HG03565 (cell line): ENCODE measurements around the gene PLEKHG3.

ENCODE experiments used
- ATAC-seq: cut with Tn5 transposase; IDR thresholded peaks from one replicate; pipeline ENCODE4 v1.9.1; 2021; ENCODE audit warnings: mild to moderate bottlenecking, moderate library complexity; ENCODE audit not compliant: unreplicated experiment

PLEKHG3 gene

DNA sequence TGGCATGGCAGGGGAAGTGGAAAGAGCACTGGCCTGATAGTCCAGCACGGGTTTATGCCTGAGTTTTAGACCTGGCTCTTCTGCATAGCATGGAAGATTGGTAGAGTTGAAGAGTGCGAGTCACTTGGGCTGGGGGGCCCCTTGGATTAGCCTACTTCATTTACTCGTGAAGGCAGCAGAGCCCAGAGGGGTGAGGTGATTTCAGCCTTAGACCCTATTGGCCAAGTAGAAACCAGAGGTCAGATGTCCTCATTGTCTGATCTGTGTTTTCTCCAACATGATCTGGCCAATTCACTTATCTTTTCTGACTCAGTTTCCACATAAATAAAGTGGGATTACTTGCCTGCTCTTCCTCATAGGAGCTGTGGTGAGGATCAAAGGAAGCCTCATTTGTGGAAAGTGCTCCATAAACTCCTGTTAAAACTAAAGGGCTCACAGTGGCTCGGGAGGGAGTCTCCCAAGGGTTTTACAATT is 1.9 kb downstream of the PLEKHG3 start:
- no peak for ATAC-seq

DNA sequence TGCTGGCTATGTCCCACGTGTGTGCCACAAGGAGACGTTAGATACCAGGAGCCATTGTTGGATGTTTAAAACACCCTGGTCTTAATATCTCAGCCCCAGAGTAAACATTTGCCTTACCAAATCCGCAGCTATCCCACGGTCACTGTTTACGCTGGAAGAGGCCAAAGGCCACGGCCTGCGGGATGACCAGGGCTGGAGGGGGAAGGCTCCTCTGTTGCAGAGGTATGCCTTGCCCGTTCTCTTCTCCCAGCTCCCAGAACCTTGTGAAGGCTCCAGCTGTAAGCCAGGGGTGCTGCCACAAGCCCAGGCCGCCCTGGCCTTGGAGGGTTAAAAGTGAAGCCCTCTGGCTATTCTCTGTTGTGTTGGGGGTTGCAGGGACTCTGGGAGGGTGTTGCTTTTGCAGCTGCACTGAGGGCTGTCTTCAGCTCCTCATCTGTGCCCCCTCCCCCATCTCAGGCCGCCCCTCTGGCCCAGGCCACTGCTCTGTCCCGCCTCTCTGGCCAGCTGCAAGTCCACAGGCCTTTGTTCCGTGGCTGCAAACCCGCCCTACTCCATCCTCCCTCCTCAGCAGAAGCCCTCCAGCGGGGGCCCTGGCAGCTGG is 2.5 kb downstream of the PLEKHG3 start:
- no peak for ATAC-seq

DNA sequence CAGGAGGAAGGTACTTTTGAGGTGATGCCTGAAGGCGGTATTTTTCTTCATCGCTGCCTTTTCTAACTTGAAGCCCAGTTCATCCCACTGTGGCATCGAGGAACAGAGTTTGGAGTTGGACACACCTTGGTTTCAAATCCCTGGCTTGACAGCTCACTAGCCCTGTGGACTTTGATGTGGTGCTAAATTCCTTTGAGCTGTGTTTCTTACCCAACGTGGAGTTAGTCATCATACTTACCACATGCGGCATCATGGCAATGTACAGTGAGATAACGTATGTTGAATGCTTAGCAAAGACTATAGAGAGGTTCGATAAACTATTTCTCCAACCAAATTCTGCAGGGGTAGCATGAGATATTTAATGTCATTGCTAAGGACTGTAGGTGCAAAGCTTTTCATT is 3.4 kb downstream of the PLEKHG3 start:
- ATAC-seq: no peak

DNA sequence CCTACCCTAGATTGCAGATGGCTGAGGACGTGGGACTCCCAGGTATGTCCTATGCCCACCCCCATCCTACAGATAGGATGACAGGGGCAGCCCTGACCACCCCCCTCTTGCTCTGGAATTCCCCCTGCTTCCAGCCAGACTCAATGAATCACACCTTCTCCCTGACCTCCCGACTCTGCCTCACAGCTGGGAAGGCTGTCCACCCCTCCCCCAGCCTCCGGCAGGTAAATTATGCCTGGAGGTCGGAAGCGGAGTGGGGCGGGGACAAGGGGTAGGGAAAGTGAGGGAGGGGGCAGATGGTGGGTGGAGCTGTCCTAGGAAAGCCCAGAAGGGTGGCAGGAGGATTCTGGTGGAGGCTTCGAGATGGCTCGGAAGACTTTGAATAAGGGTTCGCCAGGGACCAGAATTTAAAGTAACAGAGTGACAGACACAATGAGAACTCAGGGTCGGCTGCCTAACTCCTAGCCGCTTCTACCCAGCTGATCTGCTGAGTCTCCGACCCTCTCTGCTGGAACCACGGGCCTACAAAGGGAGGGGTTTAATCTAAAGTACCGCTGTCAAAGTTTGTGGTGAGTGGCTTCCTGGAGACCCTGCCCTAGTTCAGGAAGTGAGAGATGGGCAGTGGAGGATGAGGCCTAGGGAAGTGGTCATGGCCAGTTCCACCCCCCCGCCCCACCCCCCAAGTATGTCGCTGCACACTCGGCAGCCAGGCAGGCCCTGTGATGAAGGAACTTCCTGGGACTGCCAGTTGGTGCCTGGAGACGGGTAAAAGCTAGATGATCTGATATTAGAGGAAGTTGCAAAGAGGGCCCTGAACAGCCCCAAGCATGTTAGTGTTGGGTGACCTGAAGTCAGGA is 4.2 kb downstream of the PLEKHG3 start:
- ATAC-seq: no peak

DNA sequence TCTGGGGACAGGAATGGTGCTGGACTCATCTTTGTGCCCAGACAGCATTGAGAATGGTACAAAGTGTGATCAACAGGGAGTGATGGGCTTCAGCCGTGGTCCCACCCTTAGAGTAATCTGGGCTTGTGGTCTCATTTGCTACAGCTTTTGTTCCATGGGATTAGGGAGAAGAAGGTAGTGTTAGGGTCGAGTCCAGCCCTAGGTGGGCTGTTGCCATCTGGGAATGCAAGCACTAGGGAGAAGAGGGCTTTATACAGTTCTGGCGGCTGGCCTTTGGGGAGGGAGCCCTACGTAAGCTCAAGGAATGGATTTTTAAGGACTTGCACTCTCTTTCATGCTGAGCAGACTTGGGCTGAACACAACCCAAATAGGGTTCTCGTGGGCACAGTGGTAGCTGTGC is 4.9 kb downstream of the PLEKHG3 start:
- ATAC-seq: no peak

DNA sequence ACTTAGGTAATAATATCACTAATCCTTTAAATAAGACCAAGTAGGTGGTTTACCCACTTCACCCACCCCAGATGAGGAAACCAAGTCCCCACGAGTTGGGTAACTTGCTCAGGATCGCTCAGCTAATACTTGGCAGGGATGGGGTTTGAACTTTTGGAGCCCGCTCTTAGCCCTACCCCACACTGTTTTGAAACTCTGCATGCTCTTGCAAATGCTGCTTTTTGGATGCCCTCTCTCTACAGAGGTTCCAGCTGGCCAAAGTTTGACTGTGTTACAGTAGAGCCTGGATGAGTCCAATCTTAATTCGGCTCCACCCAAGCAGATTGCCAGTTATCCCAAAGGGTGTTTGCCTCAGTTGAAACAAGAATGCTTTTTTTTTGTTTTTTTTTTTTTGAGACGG is 6.8 kb downstream of the PLEKHG3 start:
- ATAC-seq: no peak

DNA sequence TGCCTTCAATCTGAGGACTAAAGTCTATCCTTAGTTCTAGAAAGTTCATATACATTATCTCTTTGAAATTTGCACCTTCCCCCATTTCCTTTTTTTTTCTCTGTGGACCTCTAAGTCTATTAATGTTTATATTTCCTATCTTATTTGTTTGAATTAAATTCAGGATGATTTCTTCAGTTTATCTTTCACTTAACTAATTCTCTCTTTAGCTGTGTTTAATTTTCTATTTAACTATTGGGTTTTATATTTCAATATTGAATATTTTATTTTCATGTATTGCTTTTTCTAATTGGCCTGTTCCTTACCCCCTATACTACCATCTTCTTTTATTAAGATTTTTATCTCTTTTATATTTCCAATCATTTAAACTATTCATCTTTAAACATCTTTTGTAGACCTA is 9.5 kb downstream of the PLEKHG3 start:
- no peak for ATAC-seq

DNA sequence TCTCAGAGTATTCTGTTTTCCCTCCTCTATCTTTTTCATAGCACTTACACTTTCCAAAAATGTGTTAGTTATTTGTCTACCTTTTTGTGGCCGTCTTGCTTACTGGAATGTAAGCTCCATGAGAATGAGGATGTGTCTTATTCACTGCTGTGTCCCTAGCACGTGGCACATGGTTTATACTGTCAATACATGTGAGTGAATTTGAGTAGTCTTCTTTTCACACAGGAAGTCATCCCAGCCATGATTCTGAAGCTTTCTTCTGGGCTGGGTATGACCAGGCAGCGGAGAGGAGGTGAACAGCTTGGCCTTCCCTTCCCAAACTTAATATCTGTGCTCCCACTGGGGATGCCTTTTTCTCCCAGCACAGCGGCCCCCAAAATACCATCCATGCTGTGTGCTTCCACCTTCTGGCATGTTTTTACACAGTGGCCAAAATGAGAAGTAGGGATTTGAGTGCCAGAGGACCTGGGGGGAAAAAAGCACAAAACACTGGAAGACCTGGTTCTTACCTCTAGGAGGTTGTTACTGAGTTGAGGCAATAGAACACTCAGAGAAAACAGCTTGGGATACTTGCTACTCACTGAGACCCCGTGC is 10.3 kb downstream of the PLEKHG3 start:
- ATAC-seq: no peak

DNA sequence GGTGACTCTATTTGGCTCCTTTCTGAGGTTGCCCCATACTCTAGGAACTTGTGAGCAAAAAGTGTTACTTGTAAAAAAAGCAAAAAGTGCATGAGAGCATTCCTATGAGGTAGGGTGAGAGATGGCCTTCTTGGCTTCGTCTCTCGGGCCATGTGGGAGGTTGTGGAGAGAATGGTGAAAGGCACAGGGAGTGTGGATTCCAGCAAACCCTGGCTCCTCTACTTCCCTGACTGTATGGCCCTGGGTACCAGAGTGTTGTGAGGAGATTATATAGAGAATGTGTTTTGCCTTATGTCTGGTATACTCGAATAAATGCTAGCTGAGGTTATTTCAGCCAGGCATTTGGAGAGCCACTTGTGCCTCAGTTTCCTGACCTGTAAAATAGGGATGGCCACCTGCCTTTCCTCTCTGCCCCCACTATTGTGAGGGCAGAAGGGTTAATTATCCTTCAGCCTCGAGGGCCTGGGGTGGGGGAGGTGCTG is 11.0 kb downstream of the PLEKHG3 start:
- no peak for ATAC-seq

DNA sequence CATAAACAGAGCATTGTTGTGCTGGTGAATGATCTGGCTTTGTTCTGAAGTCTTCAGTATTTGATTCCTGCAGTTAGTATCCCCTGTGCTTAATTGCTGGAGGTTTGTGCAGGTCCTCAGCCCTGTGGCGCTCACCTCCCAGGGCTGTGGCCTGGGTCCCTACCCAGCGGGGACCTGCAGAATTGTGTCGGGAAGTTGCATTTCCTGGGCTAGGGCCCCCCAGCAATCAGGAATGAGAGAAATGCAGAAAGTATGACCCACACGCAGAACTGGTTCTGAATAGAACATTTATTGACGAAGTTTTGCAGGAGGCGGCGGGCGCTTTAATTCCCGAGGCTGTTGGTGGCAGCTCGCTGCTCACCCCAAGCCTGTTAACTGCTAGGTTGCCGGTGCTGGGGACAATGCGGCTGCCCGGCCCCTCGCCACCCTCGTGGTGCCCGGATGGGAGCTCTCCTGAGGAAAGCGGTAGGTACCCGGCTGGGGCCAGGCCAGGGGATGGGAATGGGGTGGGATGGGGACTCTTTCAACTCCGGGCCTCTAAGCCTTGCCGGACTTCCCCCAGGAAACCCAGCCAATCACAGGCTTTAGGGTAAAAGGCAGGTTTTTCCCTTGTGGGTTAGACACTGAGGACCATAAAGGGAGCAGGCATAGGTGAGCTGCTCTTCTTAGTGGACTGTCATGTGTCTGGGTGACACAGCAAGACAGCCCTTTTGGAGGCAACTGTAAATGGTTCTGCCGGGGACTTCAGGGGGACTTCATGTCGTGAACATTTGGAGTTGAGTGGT is 11.6 kb downstream of the PLEKHG3 start:
- ATAC-seq: no peak

DNA sequence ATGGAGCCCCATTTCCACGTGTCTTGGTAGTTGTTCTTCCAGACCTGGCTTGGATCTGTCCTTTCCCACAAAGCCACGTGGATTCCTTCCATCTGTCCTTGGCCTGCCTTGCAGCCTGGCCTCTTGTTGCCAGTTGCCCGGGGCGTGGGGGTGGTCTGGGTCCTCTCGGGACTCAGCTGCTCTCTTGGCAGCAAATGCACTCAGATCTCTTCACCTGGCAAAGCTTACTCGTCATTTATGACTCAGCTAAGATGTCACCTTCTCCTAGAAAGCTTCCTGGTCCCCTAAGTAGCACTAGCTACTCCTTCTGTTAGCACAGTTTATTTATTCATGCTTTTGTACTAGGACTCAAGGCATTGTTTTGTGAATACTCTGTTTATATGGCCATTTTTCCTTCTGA is 13.6 kb downstream of the PLEKHG3 start:
- ATAC-seq: no peak

DNA sequence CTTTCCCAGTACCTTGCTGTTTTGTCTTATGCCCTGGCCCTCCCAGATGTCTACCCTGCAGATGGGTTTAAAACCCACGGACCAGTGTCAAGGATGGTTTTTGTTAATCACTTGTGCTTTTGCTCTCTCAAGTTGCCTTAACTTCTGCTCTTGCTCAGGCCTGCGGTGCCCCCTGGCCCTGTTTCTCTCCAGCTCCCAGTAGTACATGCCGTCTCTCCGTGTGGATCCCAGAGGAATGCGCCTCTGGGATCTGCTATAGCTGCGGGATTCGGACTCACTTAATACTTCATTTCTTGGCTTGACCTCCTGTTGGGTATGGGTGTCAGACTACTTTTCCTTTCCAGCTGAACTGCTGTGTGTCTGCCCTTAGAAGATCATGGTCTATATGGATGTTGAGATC is 14.5 kb downstream of the PLEKHG3 start:
- ATAC-seq: no peak

DNA sequence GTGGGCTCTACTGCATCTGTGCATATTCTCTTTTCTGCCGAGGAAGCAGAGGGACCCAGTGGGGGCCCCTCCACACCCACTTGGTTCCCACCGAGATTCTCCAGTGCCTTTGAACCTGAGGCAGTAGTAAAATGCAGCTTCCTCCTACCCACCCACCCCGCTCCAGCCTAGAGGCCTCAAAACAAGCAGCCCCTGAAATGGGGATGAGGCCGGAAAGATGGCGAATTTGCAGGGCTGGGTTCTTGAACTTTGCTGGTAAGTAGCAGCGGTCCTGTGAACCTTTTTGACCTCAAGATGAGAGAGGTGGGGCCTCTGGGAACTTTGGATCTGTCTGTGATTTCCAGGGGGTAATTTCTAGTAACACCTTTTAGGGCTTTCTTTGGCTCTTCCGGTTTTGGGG is 15.4 kb downstream of the PLEKHG3 start:
- no peak for ATAC-seq

DNA sequence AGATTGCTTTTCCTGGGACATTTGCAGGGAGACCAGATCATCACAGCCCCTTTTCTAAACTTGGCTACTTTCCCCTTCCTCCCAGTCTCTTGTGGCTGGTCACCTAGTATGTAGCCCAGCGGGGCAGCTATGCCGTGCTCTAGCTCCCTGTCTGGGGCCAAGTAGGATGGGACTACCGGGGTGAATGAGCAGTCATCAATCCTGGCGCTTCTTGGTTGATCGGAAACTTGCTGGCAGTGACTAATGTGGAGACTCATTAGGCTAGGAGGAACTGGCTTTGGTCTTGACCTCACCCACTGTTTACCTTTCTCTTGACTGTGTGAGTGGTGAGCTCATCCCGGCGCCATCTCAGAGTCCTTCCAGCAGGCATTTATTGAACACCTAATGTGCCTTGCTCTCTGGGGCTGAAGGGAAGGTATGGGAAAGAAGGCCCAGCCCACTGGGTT is 15.9 kb downstream of the PLEKHG3 start:
- ATAC-seq: no peak

DNA sequence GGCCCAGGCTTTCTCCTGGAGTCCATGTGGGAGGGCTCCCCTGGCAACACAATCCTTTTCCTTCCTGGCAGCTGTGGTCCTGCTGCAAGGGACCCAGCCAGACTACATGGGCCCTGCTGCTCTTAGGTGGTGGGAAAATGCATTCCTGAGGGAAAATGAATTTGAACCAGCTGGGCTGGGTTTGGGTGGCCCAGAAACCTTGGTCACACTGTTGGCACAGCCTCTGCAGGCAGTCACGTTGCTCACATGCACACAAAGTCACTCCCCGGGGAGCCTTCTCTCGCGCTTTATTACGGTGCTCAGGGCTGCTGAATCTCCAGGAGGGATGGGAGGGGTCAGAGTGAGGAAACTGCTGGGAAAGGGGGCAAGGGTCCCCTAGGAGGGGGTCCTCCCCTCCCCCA is 17.2 kb downstream of the PLEKHG3 start:
- ATAC-seq: no peak

DNA sequence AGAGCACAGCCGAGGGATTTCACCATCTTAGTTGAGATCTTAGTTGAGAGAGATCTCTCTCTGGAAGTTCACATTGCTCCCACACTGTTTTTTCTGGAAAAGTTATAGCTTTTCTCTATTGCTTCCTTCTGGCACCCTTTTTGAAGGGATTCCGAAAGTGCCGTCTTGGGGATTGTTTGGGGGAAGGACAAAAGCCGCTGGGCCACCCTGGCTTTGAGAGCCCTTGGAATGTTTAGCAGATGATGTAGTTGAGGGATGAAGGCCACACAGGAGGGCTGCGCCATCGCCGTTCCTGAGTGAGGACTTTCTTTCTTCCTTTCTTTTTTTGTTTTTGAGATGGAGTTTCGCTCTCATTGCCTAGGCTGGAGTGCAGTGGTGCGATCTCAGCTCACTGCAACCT is 17.7 kb downstream of the PLEKHG3 start:
- ATAC-seq: no peak

DNA sequence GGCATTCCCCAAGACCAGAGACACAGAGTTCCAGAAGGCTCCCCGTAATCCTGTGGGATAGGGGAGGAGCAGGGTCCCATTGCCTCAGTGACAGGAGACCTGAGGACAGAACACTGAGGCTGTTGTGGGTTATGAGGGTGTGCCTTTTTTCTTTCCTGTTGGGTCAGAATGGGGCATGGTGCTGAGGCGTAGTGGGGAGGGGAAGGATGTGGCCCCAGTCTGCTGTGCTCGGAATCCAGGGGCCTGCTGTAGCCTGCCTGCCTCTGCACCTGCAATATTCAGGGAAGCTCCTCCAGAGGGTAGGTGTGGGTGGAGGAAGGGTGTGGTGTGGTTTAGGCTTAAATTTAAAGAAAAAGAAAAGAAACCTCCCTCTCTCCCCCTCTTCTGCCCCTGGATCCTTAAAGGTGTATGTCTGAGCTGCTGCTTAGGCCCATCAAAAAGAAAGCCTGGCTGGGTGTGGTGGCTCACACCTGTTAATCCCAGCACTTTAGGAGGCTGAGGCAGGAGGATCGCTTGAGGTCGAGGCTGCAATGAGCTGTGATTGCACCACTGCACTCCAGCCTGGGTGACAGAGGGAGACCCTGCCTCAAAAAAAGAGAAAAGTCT is 18.7 kb downstream of the PLEKHG3 start:
- no peak for ATAC-seq

DNA sequence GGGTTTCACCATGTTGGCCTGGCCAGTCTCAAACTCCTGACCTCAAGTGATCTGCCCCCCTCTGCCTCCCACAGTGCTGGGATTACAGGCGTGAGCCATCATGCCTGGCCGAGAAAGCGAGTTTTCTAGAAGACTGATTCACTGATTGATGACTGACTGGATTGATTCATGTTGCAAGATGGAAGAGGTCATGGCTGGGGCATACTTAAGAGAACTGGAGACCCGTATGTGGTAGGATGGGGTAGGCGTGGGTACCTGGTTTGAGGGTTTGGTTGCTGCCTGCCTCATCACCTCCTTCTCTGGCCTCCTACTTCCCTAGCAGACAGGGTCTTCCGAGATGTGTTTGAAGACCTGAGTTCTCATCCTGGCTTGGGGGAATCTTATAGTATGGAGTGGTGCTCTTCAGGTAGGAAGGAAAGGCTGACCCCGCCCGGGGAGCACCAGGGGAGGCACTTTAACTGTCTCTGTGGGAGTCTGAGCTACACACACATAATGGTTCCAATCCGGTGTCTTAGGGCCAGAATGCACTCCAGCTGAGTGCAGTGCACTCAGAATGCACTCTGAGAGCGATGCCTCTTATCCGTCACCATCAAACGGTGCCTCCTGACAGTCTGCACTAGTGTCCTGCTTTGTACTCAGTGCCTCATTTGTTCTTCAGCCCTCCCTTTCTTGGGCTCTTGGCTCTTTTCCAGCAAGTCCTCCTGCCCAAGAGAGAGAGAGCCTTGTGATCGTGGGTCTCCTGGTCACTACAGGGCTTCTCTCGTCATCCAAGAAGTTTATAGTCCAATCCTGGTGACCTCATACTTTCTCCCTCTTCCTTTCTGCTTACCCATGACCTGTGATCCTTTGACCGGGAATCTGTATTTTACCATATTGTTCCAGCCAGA is 19.7 kb downstream of the PLEKHG3 start:
- ATAC-seq: no peak

DNA sequence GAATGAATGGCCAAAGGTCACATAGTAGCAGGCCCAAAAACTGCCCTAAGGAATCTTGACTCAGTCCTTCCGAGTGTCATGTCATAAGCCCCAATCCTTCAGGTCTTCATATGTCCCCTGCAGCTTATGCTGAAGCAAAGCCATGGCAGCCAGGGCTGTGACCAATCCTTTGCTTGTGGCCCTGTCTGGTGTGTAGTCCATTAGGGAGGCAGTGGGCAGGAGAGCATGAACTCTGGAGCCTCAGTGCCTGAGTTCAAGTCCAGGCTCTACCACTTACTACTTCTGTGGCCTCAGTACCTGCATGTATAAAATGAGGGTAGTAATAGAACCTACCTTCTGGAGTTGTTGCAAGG is 20.3 kb downstream of the PLEKHG3 start:
- no peak for ATAC-seq

DNA sequence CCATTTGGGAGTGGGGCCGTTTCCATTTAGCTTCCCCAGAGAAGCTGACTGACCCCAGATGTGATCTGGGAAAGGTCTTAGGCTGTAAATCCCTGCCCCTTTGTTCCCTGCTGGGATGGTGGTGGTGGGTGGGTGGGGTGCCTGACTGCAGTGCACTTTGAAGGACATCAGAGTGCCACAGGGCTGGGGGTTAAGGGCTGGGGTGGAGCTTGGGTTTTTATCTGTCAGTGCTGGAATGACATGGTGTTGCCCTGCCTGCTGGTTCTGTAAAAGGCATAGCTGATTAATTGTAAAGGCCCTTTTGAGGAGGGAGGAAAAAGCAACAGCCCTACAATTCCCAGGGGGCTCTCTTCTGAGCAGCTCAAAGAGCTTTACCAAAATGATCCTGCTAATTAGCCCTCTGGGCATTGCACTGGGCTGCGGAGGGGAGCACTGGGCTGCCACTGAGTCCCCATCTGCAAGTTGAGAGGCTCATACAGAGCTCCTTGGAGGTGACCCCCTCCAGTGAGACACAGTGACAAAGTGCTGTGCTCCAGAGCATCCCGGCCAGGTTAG is 21.1 kb downstream of the PLEKHG3 start:
- no peak for ATAC-seq
